22Rv1 (cell line): ENCODE measurements around the gene MAN1B1.

Experiments used
- H3K27ac ChIP-seq: fragments of 450-650 bp; 2 replicates; pipeline ENCODE4 v1.5.1; 2017
- ZFX ChIP-seq: fragments of 450-650 bp; IDR thresholded peaks from 2 replicates; pipeline ENCODE4 v1.6.1; 2017; ENCODE audit warnings: antibody characterized with exemption, borderline replicate concordance
- TF ChIP-seq, protein P1 (sequence below): fragments of 450-650 bp; IDR thresholded peaks from 2 replicates; pipeline ENCODE4 v1.5.1; 2017; ENCODE audit warnings: mild to moderate bottlenecking

Gene MAN1B1

DNA sequence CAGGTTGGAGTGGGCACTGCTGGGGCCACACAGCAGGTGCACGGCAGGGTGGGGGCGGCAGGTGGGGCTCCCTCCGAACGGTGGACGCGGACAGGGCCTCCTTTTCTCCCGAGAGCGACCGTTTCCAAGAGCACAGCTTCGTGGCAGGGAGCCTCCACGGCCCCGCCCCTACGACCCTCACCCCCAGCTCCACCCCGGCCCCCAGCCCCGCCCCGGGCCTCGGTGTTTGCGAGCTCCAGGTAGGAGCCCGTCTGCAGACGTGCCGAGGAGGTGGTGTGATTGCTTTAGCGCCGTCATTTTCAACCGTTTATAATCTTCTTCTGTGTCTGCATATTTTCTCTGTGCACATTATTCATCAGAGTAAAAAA lies 61.0 kb downstream of the MAN1B1 start:
- no peak overlapping the region for H3K27ac ChIP-seq
- TF ChIP-seq ZFX = no peak
- TF ChIP-seq, protein P1, sequence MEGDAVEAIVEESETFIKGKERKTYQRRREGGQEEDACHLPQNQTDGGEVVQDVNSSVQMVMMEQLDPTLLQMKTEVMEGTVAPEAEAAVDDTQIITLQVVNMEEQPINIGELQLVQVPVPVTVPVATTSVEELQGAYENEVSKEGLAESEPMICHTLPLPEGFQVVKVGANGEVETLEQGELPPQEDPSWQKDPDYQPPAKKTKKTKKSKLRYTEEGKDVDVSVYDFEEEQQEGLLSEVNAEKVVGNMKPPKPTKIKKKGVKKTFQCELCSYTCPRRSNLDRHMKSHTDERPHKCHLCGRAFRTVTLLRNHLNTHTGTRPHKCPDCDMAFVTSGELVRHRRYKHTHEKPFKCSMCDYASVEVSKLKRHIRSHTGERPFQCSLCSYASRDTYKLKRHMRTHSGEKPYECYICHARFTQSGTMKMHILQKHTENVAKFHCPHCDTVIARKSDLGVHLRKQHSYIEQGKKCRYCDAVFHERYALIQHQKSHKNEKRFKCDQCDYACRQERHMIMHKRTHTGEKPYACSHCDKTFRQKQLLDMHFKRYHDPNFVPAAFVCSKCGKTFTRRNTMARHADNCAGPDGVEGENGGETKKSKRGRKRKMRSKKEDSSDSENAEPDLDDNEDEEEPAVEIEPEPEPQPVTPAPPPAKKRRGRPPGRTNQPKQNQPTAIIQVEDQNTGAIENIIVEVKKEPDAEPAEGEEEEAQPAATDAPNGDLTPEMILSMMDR = no peak

DNA sequence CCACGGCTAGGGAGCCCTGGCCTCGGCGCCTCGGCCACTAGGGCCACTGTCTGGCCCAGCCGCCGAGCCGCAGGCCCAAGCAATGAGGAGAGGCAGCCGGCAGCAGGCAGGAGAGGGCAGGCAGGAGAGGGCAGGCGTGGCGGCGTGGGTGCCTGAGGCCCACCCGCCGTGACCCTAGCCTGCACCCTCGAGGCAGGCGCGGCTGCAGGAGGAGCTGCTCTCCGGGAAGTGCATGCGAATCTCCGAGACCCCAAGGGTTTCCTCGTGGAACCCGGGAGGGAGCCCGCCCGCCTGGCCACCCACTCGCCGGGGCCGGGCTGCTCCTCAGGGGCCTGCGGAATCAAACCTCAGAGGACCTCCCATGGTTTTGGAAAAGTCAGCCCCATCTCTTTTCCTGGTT lies 61.5 kb downstream of the MAN1B1 start:
- TF ChIP-seq ZFX = no peak
- TF ChIP-seq, protein P1 = no peak
- H3K27ac ChIP-seq = 0 out of 2 replicates have a peak overlapping the region, but pooled peaks have one; percentile 81

DNA sequence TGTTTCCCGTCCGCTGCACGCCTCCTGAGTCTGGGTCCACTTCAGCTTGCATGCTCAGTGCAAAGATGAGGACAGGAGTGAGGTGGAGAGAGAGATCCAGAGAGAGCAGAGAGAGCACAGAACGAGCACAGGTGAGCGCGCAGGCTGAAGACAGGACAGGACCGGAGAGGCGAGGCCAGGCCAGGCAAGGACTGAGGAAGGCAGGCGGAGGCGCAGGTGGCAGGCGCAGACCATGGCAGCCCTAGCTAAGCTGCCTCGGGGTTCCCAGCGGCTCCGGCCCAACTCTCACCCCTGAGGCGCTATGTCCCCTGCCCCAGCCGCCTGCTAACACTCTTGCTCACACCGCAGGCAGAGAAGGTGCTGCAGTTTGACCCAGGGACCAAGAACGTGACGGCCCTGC lies 61.9 kb downstream of the MAN1B1 start:
- TF ChIP-seq, protein P1 = no peak
- no peak for TF ChIP-seq ZFX
- peak overlapping the region; percentile 81; the same call in 1 of the 2 replicates for H3K27ac ChIP-seq

DNA sequence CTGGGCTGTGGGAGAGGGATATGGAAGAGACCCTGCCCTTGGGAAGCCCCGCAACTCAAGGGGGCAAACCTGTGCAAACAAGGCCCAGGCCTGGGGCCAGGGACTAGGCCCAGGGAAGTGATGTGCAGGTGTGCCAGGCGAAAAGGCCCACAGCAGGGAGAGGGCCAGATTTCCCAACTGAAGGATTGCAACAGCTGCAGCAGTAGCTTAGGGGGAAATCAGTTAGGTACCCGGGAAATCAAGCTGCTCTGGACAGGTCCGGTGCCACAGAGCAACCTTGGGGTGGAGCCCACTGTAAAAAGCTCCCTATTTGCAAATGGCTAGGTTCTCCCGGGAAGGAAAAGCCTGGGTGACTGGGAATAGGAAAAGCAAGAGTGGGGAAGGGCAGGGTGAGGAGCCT lies 62.6 kb downstream of the MAN1B1 start:
- TF ChIP-seq, protein P1 = no peak
- TF ChIP-seq ZFX = no peak
- H3K27ac ChIP-seq = peak overlapping the region; percentile 81

DNA sequence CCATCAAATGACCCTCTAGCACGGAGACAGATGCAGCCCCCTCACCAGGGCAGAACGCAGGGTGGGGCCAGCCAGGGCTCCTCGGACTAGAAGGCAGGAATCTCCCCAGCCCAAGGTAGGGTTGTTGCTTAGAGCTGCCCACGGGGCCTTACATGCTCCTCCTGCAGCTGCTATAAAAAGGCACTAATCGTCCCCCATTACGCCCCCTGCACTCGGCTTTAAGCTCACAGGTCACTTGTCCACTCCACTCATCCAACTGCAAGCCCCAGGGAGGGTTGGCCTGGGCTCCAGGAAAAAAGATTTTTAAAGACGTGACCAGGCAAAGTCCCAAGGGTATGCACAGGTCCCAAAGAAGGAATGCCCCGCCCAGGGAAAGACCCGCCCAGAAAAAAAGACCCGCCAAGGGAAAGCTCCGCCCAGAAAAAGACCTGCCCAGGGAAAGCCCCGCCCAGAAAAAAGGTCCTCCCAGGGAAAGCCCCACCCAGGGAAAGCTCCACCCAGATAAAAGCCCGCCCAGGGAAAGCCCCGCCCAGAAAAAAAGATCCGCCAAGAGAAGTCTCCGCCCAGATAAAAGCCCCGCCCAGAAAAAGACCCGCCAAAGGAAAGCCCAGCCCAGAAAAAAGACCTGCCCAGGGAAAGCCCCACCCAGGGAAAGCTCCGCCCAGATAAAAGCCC lies 63.3 kb downstream of the MAN1B1 start:
- TF ChIP-seq, protein P1 = no peak
- TF ChIP-seq ZFX = no peak
- peak overlapping the region; percentile 81 for H3K27ac ChIP-seq

DNA sequence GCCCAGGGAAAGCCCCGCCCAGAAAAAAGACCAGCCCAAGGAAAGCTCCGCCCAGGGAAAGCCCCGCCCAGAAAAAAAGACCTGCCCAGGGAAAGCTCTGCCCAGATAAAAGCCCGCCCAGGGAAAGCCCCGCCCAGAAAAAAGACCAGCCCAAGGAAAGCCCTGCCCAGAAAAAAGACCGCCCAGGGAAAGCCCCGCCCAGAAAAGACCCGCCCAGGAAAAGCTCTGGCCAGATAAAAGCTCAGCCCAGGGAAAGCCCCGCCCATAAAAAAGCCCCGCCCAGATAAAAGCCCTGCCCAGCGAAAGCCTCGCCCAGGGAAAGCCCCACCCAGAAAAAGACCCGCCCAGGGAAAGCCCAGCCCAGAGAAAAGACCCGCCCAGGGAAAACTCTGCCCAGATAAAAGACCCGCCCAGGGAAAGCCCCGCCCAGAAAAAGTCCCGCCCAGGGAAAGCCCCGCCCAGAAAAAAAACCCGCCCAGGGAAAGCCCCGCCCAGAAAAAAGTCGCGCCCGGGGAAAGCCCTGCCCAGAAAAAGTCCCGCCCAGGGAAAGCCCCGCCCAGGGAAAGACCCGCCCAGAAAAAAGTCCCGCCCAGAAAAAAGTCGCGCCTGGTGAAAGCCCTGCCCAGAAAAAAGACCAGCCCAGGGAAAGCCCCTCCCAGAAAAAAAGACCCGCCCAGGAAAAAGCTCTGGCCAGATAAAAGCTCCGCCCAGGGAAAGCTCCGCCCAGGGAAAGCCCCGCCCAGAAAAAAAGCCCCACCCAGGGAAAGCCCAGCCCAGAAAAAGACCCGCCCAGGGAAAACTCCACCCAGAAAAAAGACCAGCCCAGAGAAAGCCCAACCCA lies 64.1 kb downstream of the MAN1B1 start:
- TF ChIP-seq ZFX = no peak
- TF ChIP-seq, protein P1 = no peak
- H3K27ac ChIP-seq = peak overlapping the region; percentile 81

DNA sequence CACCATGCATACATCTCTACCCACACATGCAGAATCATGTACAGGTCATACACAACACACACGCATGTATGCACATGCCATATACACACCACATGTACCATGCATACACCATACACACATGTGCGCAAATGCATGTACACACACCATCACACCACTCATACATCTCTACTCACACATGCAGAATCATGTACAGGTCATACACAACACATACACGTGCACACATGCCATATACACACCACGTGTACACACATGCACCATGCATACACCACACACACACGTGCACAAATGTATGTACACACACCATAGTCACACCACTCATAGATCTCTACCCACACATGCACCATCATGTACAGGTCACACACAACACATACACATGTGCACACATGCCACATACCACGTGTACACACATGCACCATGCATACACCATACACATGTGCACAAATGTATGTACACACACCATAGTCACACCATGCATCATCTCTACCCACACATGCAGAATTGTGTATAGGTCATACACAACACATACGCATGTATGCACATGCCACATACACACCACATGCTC lies 66.1 kb downstream of the MAN1B1 start:
- TF ChIP-seq ZFX = no peak
- TF ChIP-seq, protein P1 = no peak
- no peak overlapping the region for H3K27ac ChIP-seq
